ENCODE measurements around the gene LTBP1.

LTBP1 gene

DNA sequence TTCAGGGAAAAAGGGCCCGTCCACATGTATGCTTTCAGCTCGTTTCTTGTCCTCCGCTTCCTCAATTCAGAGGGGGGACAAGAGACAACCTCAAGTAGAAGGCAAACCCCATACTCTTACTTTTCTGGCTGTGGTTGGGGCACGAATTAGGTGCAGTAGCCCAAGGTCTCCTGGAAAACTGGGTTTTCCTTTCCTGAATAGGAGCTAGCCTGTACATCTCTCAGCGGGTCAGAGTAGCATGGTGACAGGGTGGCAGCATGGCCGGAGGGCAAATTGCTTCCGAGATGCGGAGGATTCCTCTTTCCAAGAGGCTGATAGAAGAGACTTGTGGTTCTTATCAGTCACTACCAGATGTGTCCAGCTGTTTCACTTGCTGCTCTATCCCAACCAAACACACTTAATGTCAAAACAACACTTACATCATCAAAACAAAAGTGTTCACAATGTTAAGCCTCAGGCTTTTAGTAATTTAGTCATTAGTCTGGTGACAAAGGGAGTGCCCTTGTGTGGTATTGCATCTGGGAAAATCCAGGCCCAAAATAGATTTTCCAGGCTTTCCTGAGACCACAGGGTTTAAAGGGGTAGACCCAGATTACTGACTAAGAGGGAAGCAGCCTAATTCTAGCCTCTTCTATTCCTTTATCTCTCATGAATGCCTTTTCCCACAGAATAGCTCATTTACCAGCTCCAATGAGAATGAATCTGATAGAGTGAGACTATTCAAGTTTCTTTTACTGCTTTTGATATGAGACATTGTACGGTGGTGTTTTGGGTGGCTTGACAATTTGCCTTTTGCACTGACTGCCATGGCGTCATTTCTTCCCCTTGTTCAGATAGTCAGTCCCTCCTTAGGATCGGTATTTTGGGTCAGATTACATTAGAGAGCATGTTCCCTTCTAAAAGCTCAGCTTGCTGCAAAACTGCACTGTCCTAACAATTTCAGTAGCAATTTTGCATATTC, 162.0 kb downstream of the LTBP1 start:
- no peaks in the 10 kb centered on the region for H3K4me1 ChIP-seq (ENCODE audit: control insufficient read depth, insufficient read depth, low read length)
- no peak overlapping the region for H3K27ac ChIP-seq (ENCODE audit: low read depth, low read length)
- no peaks in the 10 kb centered on the region for H3K27me3 ChIP-seq (ENCODE audit: control insufficient read depth, insufficient read depth, low read length)
- H3K36me3 ChIP-seq (ENCODE audit: control insufficient read depth, insufficient read depth, low read length), result no peaks in the 10 kb centered on the region
- H3K4me3 ChIP-seq (ENCODE audit: low read length), result no peak overlapping the region
- H3K9ac ChIP-seq (ENCODE audit: low read length), result no peak overlapping the region

DNA sequence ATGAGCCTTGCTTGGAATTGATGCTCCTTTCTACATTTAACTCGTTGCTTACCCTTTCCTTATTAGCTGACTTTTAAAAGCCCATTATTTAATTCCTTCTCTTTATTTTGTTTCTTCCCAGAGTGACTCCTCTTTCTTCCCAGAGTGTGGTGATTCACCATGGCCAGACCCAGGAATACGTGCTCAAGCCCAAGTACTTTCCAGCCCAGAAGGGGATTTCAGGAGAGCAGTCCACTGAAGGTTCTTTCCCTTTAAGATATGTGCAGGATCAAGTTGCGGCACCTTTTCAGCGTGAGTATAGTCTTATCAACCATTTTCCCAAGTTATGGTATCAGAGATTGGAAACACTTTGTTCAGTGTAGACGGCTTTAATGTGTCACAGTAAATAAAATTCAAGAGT, 163.7 kb downstream of the LTBP1 start:
- Histone ChIP-seq H3K9ac (ENCODE audit: low read length) (no peak overlapping the region), H3K4me1 (ENCODE audit: control insufficient read depth, insufficient read depth, low read length) (no peaks in the 10 kb centered on the region), H3K27me3 (ENCODE audit: control insufficient read depth, insufficient read depth, low read length) (no peaks in the 10 kb centered on the region), H3K27ac (ENCODE audit: low read depth, low read length) (no peak overlapping the region), H3K4me3 (ENCODE audit: low read length) (no peak overlapping the region), H3K36me3 (ENCODE audit: control insufficient read depth, insufficient read depth, low read length) (no peaks in the 10 kb centered on the region)

DNA sequence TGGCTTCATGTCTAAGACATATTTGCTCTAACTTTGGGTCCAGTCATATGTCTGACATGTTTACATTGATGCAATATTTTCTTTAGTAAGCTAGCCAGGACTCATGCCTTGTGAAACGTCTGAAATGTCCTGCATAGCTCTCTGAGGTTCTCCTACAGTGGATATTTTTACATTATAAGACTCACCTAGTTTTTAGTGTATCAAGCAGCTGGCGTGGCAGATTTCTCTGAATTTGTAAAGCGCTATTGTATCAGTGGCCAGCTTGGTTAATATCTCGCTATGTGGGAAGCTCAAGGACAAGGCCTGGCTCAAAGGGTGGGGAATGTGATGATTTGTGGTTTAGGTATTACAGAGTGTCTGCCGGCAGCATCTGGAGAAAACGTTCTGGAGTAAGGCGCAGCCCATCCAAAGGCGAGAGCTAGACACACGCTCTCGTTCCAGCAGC, 164.3 kb downstream of the LTBP1 start:
- H3K4me3 ChIP-seq (ENCODE audit: low read length), result no peak overlapping the region
- H3K4me1 ChIP-seq (ENCODE audit: control insufficient read depth, insufficient read depth, low read length), result no peaks in the 10 kb centered on the region
- no peak overlapping the region for H3K9ac ChIP-seq (ENCODE audit: low read length)
- H3K27me3 ChIP-seq (ENCODE audit: control insufficient read depth, insufficient read depth, low read length), result no peaks in the 10 kb centered on the region
- no peak overlapping the region for H3K27ac ChIP-seq (ENCODE audit: low read depth, low read length)
- H3K36me3 ChIP-seq (ENCODE audit: control insufficient read depth, insufficient read depth, low read length), result no peaks in the 10 kb centered on the region

DNA sequence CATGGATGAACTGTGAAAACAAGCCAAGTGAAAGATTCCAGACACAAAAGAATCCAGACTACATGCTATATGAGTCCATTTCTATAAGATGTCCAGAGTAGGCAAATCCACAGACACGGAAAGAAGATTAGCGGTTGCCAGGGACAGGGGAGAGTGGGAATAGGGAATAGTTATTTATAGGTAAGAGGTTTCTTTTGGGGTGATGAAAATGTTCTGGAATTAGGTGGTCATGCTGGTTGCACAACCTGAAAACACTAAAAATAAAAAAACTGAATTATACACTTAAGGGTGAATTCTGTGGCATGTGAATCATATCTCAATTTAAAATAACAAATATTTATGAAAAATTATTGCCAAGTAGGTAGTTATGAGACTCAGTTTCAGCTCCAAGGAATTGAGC, 168.4 kb downstream of the LTBP1 start:
- Histone ChIP-seq H3K27me3 (ENCODE audit: control insufficient read depth, insufficient read depth, low read length) (no peaks in the 10 kb centered on the region), H3K4me3 (ENCODE audit: low read length) (no peak overlapping the region), H3K9ac (ENCODE audit: low read length) (no peak overlapping the region), H3K27ac (ENCODE audit: low read depth, low read length) (no peak overlapping the region), H3K36me3 (ENCODE audit: control insufficient read depth, insufficient read depth, low read length) (no peaks in the 10 kb centered on the region), H3K4me1 (ENCODE audit: control insufficient read depth, insufficient read depth, low read length) (no peaks in the 10 kb centered on the region)

DNA sequence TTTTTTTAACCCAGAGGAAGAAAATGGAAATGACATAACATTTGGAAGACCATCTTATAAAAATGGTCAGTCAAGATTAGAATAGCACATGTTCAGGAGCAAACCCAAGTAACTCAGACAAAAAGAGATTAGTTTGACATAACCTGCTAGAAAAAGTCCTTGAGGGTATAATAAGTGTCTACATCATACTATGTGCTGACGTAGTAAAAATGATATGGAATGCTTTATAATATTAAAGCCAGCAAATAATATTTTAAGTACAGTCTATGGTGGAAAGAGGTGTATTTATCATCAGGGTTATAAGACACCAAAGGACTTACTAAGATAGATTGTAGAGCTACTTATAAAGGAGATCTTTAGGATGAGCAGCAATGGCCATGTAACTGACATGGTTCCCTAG, 169.0 kb downstream of the LTBP1 start:
- no peak overlapping the region for H3K27ac ChIP-seq (ENCODE audit: low read depth, low read length)
- H3K27me3 ChIP-seq (ENCODE audit: control insufficient read depth, insufficient read depth, low read length), result no peaks in the 10 kb centered on the region
- no peaks in the 10 kb centered on the region for H3K4me1 ChIP-seq (ENCODE audit: control insufficient read depth, insufficient read depth, low read length)

DNA sequence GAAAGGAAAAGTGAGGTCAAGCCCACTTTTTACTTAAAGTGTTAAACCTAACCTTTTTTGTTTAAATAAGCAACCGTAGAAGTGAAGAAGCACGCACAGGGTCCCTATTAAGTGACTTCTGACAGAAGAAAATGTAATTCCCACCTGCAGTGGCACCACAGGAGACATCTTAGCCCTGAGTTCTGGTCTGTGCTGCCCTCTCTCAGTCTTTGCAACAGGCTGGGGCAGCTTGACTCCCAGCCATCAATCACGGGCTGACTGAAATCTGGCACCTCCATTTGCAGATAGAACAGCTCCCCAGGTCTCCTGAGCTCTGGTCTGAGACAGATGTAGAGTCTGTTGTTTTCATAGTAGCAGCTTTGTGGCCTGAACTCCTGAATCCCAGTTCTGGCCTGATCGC, 170.0 kb downstream of the LTBP1 start:
- Histone ChIP-seq H3K9ac (ENCODE audit: low read length) (no peak overlapping the region), H3K4me3 (ENCODE audit: low read length) (no peak overlapping the region), H3K36me3 (ENCODE audit: control insufficient read depth, insufficient read depth, low read length) (no peaks in the 10 kb centered on the region), H3K27ac (ENCODE audit: low read depth, low read length) (no peak overlapping the region), H3K4me1 (ENCODE audit: control insufficient read depth, insufficient read depth, low read length) (no peaks in the 10 kb centered on the region), H3K27me3 (ENCODE audit: control insufficient read depth, insufficient read depth, low read length) (no peaks in the 10 kb centered on the region)

More for the DNA sequence above, 169.0 kb downstream of the LTBP1 start:
- Histone ChIP-seq H3K9ac (ENCODE audit: low read length) (no peak overlapping the region), H3K36me3 (ENCODE audit: control insufficient read depth, insufficient read depth, low read length) (no peaks in the 10 kb centered on the region), H3K4me3 (ENCODE audit: low read length) (no peak overlapping the region)

DNA sequence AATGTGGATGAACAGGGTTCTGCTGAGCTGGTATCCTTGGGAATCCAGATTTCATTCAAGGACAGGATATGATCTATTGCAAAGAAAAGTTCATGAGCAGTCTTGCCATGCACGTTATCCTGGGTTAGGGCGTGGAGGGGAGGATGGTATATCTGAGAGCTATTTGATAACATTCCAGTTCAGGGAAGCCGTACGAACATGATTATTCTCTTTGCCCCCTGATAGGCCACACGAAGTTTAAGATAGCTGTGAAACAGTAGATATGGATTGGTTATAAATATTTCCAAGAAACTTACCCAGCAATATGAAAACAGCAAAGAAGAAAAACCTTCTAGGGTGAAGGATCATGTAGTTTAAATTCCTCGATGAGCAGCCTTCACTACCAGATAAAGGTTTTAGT, 171.9 kb downstream of the LTBP1 start:
- H3K27ac ChIP-seq (ENCODE audit: low read depth, low read length), result no peak overlapping the region
- no peaks in the 10 kb centered on the region for H3K27me3 ChIP-seq (ENCODE audit: control insufficient read depth, insufficient read depth, low read length)
- no peak overlapping the region for H3K4me3 ChIP-seq (ENCODE audit: low read length)
- no peaks in the 10 kb centered on the region for H3K4me1 ChIP-seq (ENCODE audit: control insufficient read depth, insufficient read depth, low read length)
- H3K36me3 ChIP-seq (ENCODE audit: control insufficient read depth, insufficient read depth, low read length), result no peaks in the 10 kb centered on the region
- H3K9ac ChIP-seq (ENCODE audit: low read length), result no peak overlapping the region

DNA sequence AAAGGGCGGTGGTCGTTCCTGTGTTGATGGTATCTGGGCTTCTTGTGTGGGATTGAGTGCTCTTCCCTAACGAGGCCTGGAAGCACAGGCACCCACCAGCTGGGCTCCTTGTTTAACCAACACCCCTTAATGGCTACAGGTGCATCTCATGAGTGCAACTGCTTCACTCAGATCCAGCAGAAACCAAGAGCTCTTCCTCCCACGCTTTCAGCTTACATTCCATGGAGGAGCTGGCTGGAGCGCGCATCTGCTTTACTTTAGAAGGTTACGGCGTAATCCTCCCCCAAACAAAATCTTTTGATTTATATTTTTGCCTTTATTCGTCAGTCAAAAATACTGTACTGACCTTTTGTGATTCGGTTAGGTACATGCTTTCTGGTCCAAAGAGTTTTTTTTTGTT, 174.7 kb downstream of the LTBP1 start:
- Histone ChIP-seq H3K36me3 (ENCODE audit: control insufficient read depth, insufficient read depth, low read length) (no peaks in the 10 kb centered on the region), H3K9ac (ENCODE audit: low read length) (no peak overlapping the region), H3K27me3 (ENCODE audit: control insufficient read depth, insufficient read depth, low read length) (no peaks in the 10 kb centered on the region), H3K4me1 (ENCODE audit: control insufficient read depth, insufficient read depth, low read length) (no peaks in the 10 kb centered on the region), H3K27ac (ENCODE audit: low read depth, low read length) (no peak overlapping the region), H3K4me3 (ENCODE audit: low read length) (no peak overlapping the region)

DNA sequence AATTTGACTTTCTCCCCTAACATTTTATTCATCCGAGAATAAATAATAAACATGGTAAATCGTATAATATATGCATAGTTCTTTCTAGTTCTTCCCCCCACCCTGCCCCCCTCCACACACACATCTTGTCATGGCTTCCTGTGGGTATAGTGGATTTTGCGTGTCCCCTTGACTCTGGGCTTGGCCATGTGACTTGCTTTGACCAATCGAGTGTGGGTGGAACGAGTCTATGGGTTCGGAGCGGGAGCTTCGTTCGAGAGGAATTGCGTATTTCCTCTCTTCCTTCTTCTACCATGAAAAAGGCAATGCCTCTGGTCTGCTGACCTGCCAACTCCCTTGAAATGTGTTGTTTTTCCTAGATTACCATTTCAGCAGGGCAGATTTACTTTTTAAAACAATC, 175.2 kb downstream of the LTBP1 start:
- H3K9ac ChIP-seq (ENCODE audit: low read length), result no peak overlapping the region

DNA sequence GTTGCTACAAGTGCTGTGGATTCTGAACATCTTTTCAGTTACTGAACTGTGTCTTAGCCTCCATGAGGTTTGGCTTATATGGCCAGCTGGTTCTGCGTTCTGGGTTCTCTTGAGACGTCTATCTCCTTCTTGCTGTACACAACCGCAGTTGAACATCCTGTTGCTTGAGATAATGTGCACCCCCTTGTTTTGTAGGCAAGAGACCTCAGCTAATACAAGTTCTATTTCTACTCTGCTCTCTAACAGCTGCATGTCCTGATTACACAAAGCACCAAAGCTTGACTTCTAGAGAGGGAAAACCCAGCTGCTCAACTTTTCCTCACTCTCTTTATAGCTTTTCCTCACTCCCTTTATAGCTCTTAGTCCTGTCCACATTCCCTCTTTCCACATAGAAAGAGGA, 176.0 kb downstream of the LTBP1 start:
- H3K4me3 ChIP-seq (ENCODE audit: low read length), result no peak overlapping the region
- H3K27me3 ChIP-seq (ENCODE audit: control insufficient read depth, insufficient read depth, low read length), result no peaks in the 10 kb centered on the region
- no peak overlapping the region for H3K27ac ChIP-seq (ENCODE audit: low read depth, low read length)
- H3K36me3 ChIP-seq (ENCODE audit: control insufficient read depth, insufficient read depth, low read length), result no peaks in the 10 kb centered on the region
- no peaks in the 10 kb centered on the region for H3K4me1 ChIP-seq (ENCODE audit: control insufficient read depth, insufficient read depth, low read length)
- no peak overlapping the region for H3K9ac ChIP-seq (ENCODE audit: low read length)

More for the DNA sequence above, 175.2 kb downstream of the LTBP1 start:
- no peaks in the 10 kb centered on the region for H3K27me3 ChIP-seq (ENCODE audit: control insufficient read depth, insufficient read depth, low read length)
- no peaks in the 10 kb centered on the region for H3K4me1 ChIP-seq (ENCODE audit: control insufficient read depth, insufficient read depth, low read length)
- no peak overlapping the region for H3K4me3 ChIP-seq (ENCODE audit: low read length)
- no peaks in the 10 kb centered on the region for H3K36me3 ChIP-seq (ENCODE audit: control insufficient read depth, insufficient read depth, low read length)
- H3K27ac ChIP-seq (ENCODE audit: low read depth, low read length), result no peak overlapping the region

DNA sequence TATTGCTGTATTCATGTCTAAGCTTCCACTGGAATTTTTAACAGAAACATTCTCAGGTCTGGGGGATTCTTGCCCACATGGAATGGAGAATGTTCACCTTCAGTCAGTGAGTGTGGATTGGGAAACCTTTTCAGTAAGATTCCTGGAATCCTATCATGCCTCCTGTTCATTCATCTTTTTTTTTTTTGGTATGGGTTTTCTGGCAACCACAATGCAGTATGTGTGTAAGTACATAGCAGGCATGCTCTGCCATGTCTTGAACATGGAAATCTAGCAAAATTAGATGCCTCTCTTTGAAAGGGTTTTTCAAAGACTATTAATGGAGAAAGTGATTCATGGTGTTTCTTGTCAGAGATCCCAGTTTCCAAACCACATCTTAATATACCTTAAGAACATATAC, 176.5 kb downstream of the LTBP1 start:
- H3K27ac ChIP-seq (ENCODE audit: low read depth, low read length), result no peak overlapping the region

DNA sequence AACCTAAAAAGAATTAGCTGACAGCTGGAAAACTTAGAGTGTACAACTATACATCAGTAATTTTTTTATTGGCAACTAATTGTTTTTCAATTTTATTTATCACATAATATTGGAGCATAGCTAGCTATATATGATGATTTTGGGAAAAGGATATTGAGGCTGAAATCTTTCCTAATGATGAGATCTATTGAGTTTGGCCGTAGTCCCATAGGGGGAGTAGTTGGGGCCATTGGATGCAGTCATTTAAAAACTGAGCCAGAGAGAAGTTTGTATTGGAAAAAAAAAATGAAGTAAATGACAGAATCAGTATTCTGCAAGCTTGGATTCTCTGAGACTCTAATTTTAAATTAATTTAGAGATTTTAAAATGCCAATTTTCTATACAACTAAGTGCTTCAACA, 179.8 kb downstream of the LTBP1 start:
- no peak overlapping the region for H3K9ac ChIP-seq (ENCODE audit: low read length)
- H3K4me3 ChIP-seq (ENCODE audit: low read length), result no peak overlapping the region
- no peak overlapping the region for H3K27ac ChIP-seq (ENCODE audit: low read depth, low read length)
- no peaks in the 10 kb centered on the region for H3K4me1 ChIP-seq (ENCODE audit: control insufficient read depth, insufficient read depth, low read length)
- no peaks in the 10 kb centered on the region for H3K36me3 ChIP-seq (ENCODE audit: control insufficient read depth, insufficient read depth, low read length)
- no peaks in the 10 kb centered on the region for H3K27me3 ChIP-seq (ENCODE audit: control insufficient read depth, insufficient read depth, low read length)

More for the DNA sequence above, 176.5 kb downstream of the LTBP1 start:
- no peak overlapping the region for H3K9ac ChIP-seq (ENCODE audit: low read length)
- H3K4me1 ChIP-seq (ENCODE audit: control insufficient read depth, insufficient read depth, low read length), result no peaks in the 10 kb centered on the region
- H3K36me3 ChIP-seq (ENCODE audit: control insufficient read depth, insufficient read depth, low read length), result no peaks in the 10 kb centered on the region
- H3K27me3 ChIP-seq (ENCODE audit: control insufficient read depth, insufficient read depth, low read length), result no peaks in the 10 kb centered on the region
- H3K4me3 ChIP-seq (ENCODE audit: low read length), result no peak overlapping the region

DNA sequence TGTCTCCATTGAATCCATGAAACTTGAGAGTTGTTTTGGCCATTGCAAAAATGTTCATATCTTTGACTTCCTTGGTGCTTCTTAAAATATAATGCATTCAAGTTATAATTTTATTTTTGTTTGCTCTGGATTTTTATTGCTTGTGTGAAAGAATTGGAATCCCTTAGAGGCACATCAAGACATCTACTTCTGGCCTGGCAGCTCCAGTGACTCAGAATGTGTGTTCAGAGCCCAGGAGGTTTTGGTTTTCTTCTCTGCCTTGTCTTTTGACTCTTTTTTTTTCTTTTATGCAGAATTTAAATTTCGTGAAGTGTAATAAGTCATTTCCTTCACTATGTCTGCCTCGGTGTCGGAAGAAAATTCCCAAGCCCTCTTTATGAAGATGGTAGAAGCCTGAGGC, 180.2 kb downstream of the LTBP1 start:
- Histone ChIP-seq H3K36me3 (ENCODE audit: control insufficient read depth, insufficient read depth, low read length) (no peaks in the 10 kb centered on the region), H3K9ac (ENCODE audit: low read length) (no peak overlapping the region), H3K27me3 (ENCODE audit: control insufficient read depth, insufficient read depth, low read length) (no peaks in the 10 kb centered on the region), H3K27ac (ENCODE audit: low read depth, low read length) (no peak overlapping the region), H3K4me1 (ENCODE audit: control insufficient read depth, insufficient read depth, low read length) (peaks cover 3% of the 10 kb centered on the region), H3K4me3 (ENCODE audit: low read length) (no peak overlapping the region)
